ENCODE data around the gene ARFGAP3.

DNA sequence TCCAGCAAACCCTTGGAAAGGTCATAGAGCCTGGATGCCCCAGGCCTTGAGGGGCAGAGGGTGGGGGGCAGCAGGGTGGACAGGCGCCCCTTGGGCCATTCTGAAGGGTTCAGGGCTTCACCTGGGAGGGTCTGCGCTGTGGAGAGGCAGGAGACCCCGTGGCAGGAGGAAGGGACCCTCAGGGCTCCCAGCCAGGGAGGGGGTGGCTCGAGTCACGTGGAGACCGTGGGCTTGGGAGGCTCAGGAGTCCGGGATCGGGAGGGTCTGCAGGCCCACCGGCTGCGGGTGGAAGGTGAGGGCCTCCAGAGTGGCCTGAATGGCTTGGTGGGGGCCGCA lies 87.9 kb downstream of the ARFGAP3 start:
- TF ChIP-seq CEBPB (IDR thresholded peaks at IDR 0.05) (no peak), POLR2A (IDR thresholded peaks at IDR 0.05; ENCODE audit: low read length) (no peak), RCOR1 (IDR thresholded peaks at IDR 0.05; ENCODE audit: low read depth, low read length) (no peak)
